M059J (cell line): ENCODE data around the gene CDA. TPM values are rescaled to one million over a fixed set of nuclear protein-coding genes. Genes with fewer than 3 reads are reported as not detected.

Experiments used
- DNase-seq: peaks from one replicate; pipeline ENCODE4 v3.0.0-alpha.2; 2012; ENCODE audit warnings: low read depth
- total RNA-seq: library from RNA; depleted of rRNA; stranded (reverse); fragments of >200 nt; shearing (Covaris generic); gene quantifications from 2 replicates; pipeline ENCODE4 v1.2.3, GENCODE V29; 2014; rRNA removed

Gene CDA
- total RNA-seq, 1 experiment from 2014 or later: 1.1 TPM

DNA sequence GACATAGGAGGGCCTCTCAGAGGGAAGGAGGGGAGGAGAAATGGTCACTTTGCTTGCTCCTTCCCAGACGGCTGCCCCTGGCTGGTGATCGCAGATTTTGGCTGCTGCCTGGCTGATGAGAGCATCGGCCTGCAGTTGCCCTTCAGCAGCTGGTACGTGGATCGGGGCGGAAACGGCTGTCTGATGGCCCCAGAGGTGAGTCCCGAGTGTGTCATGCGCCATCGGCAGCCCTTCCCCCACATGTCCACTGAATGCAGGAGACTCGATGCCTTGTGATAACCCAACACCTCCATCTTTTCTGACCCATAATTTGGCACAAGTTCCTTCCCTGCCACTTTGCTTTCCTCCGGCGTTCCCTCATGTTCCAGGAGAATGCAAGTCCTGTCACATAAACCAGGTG is 59.5 kb downstream of the CDA start:
- DNase-seq: no peak

DNA sequence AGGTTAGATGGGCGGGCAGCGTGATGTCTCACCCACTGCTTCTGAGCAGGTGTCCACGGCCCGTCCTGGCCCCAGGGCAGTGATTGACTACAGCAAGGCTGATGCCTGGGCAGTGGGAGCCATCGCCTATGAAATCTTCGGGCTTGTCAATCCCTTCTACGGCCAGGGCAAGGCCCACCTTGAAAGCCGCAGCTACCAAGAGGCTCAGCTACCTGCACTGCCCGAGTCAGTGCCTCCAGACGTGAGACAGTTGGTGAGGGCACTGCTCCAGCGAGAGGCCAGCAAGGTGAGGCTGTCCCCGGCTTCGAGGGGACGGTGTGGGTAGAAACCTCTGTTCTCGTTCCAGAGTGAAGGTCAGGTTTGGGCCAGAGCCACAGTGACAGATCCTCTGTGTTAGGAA is 60.0 kb downstream of the CDA start:
- DNase-seq: no peak

DNA sequence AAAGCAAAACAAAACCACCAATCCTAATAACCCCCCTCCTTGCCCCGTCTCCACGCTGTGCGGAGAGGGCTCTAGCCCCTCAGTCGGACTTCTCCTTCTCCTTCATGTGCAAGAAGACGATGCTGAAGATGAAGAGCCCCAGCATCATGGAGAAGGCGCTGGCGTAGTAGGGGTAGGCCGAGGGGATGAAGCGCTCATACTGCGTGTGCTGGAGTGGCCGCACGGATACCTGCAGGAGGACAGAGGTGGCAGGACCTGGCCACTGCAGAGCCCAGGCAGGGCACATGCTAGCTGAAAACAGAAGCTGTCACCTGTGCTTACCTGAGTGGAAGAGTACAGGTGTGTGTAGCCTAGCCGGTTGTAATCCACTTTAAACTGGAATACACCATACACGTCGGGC is 63.4 kb downstream of the CDA start:
- DNase-seq: no peak

DNA sequence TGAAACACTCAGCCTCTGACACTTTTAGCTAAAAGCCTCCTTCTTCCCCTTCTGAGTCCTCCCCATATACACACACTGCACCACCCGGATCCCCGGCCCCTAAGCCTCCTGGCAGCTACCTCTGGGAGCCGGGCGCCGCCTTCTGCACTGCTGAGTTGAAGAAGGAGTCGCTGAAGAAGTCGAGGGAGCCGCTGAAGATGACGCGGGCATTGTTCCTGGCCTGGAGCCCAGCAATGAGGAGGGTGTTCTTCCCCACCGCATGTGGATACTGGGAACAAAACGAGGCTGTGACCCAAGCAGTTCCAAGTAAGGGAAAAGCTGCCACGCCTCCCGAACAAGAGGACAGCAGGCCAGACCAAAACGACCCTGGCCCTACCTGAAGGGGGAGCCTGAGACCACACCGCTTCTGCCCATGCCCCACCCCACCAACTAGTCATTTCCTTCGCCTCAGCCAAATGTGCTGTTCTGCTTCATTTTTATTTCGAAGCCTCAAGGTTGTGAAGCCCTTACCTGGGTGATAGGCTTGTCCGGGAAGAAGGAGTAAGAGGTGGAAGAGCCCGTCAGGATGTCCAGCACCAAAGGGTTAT is 65.3 kb downstream of the CDA start:
- DNase-seq: no peak

DNA sequence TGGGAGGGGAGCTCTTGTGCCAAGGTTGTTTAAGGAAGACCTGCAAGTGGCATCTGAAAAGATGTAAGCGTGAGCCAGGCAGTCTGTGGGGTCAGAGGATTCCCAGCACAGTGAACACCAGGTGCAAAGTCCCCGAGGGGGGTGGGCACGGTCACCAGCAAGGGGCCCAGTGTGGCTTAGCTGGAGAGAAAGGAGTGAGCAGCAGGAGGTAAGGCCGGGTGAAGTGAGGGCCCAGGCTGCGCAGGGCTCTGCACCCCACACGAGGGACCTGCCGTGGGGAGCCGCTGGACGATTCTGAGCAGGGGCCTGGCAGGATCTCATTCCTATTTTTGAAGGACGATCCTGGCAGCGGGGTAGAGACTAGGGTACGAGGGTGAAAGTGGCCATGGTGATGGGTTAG is 68.1 kb downstream of the CDA start:
- DNase-seq: no peak

DNA sequence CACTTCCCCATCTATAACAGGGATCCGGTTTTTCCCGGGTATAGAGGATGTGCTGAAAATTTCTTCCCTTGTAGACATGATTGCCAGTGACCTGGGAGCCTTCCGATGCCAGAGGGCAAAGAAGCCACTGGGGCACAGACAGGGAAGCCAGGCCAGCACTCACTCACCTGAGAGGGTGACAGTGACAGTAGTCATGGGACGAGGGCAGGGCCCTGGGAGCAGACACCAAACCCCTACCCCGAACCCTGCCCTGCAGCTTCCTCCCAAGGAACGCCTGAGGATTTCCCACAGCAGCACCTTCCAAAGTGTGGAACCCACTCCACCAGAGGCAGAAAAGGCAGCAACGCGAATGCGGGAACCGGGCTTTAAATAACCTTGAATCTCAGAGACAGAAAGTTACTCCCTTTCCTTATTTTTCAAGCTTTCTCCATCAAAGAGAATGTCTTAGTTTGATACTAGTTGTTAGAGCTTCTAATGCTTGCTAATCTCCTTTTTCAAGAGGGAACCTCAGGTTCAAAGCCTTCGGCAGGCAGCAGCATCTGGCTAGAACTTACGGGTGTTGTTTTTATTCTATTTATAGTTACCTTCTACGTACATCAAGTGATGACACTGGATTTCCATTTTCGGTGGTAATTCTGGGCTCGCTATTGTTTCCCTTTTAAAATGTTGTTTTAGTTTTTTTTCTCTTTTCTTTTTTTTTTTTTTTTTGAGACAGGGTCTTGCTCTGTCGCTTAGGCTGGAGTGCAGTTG is 69.4 kb downstream of the CDA start:
- DNase-seq: no peak

DNA sequence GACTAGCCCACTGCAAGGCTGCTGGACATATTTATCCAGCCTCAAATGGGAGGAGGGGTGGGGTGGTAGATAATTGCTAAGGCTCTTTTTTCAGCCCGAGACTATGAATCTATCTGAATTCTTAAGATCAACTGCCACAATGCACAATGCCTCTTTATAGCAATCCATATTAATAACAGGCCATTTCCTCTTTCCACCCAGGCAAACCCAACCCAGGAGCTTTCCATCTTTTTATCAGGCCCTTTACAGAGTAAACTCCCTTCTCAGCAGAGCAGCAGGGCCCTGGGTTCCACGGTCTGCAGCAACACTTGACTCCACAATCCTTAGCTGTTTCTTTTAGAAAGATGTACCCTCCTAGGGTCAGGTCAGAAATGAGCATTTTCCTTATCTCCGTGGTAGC is 71.5 kb downstream of the CDA start:
- DNase-seq: no peak

DNA sequence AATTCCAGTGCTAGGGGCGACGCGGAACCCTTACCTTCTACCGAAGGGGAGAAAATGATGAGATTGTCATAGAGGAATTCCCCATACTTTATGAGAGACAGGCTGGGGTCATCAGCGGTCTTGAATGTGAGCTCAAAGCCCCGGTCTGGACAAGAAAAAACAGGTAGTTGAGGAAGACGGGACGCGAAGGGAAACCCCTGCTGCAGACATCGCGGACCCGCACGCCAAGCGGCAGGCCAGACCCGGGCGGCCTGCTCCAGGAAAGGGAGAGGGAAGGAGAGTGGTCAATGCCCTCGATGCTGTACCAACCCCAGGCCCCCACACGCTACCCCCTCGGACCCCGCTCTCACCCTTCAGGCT is 71.9 kb downstream of the CDA start:
- no peak for DNase-seq

DNA sequence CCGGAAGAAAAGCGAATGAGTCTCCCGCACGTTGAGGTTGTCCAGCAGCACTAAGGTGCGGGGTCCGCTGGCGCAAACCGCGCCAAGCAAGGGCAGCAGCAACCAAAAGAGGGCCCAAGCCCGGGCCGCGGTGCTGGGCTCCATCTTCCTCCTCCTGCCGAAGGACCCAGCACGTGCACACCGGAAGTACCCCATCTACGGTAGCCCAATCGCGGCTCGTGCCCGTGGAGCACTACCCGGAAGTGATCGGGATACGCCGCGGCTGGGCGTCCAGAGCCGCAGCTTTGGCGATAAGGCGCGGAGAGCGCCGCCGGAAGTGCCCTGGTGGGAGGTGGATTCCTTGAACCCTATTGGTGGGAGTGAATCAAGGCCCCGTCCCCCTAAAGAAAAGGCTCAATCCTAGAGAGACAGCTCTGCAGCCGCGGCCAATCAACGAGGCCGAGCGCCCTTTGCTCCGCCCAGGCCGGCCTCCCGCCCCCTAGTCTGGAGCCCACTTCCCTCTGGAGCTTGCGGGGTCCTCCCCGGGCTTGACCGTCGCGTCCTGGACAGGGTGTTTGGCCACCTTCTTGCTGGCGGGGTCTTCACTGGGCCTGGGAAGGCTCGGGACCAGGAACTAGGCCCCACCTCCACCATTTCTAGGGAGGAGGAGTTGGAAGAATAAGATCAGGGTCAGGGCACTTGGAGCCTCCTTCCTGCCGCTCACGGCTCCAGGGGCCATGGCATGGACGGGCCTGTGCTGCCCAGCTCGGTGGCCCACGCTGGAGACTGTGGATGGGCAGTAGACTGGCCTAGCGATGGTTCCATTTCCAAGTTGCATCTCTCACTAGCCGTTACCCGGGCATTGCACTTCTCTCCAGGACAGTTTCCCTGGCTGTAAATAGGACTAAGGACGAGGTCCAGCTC is 72.6 kb downstream of the CDA start, which contains the start of gene DDOST:
Gene DDOST, minus strand, starts transcription at position 163 of the 903 bp plus-strand sequence. Its CDS starts 19 bp downstream, at position 144.
- DNase-seq: peak; percentile 99

DNA sequence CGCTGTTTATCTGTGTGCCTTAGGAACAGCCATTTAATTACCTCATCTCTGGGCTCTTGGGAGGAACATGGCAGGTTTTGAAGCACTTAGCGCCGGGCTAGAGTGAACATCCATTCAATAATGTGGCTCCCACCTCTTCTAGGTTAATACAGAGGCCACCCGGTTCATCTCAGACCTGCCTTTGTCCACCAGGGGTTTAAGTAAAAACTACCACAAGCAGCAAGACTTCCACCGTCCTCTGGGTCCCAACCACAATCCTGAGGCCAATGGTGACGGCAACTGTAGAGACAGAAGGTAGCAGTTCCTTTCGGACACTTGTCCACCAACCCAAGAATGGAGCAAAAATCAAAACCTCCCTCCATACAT is 73.2 kb downstream of the CDA start:
- DNase-seq: no peak

DNA sequence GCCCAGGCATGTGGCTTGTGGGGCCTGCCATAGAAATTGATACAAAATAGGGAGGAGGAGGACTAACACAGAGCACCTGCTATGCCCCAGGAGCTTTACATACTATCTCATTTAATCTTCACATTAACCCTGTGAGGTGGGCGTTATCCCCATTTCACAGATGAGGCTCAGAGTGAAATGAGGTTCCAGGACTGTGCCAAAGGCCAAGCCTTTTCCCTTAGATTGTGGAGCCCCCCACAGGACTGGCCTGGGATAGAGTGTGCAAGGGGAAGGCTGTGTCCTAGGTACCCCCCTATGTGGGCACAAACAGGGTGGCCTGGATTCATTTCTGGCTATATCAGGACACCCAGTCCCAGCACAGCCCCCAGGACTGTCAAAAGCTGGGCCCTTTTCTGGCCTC is 74.5 kb downstream of the CDA start:
- DNase-seq: no peak

DNA sequence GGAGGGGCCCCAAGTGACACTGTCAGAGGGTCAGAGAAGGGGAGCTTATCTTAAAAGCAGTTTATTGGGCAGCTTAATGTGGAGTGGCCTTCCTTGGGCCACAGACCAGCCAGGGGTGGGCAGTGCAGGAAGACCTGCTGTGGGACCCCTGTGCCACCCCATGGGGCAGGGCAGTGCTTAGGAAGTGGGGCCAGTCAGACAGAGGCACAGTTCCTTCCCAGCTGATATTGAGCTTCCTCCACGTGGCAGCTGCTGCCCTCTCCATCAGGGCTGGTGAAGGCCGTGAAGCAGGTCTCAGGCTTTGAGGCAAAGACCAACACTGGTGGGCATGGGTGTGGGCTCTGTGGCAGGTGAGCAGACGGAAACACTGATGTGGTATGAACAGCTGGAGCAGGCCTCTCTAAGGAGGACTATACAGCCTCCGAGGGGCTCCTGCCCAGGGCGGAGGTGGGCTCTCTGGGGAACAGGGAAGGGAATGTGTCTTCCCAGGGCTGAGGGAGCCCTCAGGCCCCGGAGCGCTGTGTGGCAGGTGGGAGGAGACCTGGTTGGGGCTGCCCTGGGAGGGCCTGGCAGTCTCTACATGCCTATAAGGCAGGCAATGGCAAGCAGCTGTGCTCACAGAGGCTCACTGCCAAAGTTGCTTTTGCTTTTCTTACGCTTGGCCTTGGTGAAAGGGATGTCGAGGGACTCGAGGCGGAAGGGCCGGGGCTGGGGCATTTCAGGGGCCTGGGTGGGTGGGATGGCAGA is 75.2 kb downstream of the CDA start:
- no peak for DNase-seq

DNA sequence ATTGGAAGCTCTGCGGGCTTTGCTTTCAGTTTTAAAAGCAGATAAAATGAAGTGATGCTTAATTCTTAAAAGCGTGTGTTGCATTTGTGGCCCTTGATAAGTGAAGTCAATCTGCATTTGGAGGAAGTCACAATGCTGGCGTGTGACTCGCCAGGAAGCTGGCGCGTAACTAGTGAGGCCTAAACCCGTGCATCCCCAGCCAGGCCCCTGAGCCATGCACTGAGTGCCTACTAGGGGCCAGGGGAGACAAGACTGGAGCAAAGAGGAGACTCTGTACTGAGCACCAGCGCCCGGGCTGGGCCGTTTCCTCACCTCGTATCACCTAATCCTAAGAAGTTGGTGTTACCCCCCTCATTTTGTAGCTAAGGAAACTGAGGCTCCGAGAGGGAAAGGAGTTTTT is 76.8 kb downstream of the CDA start:
- no peak for DNase-seq

DNA sequence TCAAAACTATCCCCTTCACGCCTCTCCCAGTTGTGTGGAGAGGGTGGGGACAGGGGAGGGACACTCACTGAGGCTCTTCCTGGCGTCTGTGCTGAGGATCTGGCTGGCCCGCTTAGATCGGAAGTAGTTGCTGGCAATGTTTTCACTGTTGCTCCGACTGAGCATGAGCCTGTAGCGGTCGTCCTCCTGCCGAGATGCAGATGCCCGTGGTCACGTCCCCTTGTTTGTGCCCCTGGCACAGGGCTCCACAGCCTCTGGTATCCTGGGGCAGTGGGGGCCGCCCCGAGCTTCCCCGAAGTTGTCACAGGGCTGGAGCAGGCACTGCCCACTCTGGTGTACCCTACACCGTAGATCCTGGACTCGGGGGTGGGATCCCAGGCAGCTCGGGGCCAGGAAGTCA is 77.2 kb downstream of the CDA start:
- DNase-seq: no peak

DNA sequence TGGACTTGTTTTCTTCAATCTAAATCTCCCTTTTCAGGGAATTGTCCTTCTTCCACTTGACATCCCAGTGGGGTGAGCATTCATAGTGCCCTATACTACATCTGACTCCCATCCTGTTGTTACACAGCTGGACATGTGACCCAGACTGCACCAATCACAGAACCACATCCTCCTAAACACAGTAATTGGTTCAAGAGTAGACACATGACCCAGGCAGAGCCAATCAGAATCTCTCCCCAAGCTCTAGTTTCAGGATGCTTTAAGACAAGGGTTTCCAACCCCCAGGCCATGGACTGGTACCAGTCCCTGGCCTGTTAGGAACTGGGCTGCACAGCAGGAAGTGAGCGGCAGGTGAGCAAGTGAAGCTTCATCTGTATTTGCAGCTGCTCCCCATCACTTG is 77.9 kb downstream of the CDA start:
- peak; percentile 56 for DNase-seq

Other genes starting within 250 kb of the CDA start
- gene CAMK2N1, start 102.9 kb upstream of the CDA start, total RNA-seq: 5.2 and 7.2 TPM in 2 replicates
- gene MUL1, start 80.9 kb upstream of the CDA start, total RNA-seq: 38.3 and 48.8 TPM in 2 replicates
- gene FAM43B, start 36.5 kb upstream of the CDA start, total RNA-seq: 3.5 and 5.0 TPM in 2 replicates
- 151 and 194 TPM in 2 replicates for gene PINK1, start 44.4 kb downstream of the CDA start, total RNA-seq
- gene DDOST, start 72.3 kb downstream of the CDA start, total RNA-seq: 582 and 590 TPM in 2 replicates
- gene KIF17, start 128.9 kb downstream of the CDA start, total RNA-seq: 0.59 and 0.86 TPM in 2 replicates
- gene SH2D5, start 143.6 kb downstream of the CDA start, total RNA-seq: 1.1 and 2.1 TPM in 2 replicates
- gene HP1BP3, start 198.2 kb downstream of the CDA start, total RNA-seq: 213 and 371 TPM in 2 replicates